HepG2 (cell line): ENCODE data around the gene CTCF.

Experiments used
- ASH2L ChIP-seq: fragments of 300-600, 200-600 bp; sonication (generic); IDR thresholded peaks from 2 replicates; pipeline ENCODE4 v1.7.0; 2017; ENCODE audit warnings: low read depth, mild to moderate bottlenecking, moderate library complexity, mixed read lengths, low read length; ENCODE audit not compliant: insufficient read length
- CREBL2 ChIP-seq: sonication (generic); formaldehyde crosslinking; IDR thresholded peaks from 2 replicates; pipeline ENCODE4 v1.8.1; 2023; ENCODE audit warnings: missing genetic modification reagents, mild to moderate bottlenecking, borderline replicate concordance
- JUND ChIP-seq: sonication (generic); formaldehyde crosslinking; IDR thresholded peaks from 2 replicates; pipeline ENCODE4 v1.8.0; 2022; ENCODE audit warnings: mild to moderate bottlenecking, missing genetic modification reagents
- MEIS2 ChIP-seq: sonication (generic); formaldehyde crosslinking; IDR thresholded peaks from 2 replicates; pipeline ENCODE4 v1.9.0; 2021; ENCODE audit warnings: mild to moderate bottlenecking, missing genetic modification reagents
- MTA3 ChIP-seq: sonication (generic); formaldehyde crosslinking; IDR thresholded peaks from 2 replicates; pipeline ENCODE4 v1.4.0; 2020; ENCODE audit warnings: missing genetic modification reagents
- PCBP1 ChIP-seq: fragments of 200-400 bp; formaldehyde crosslinking; IDR thresholded peaks from 2 replicates; pipeline ENCODE4 v1.6.1; 2017; ENCODE audit warnings: mild to moderate bottlenecking, low read depth, low read length, borderline replicate concordance
- PPARG ChIP-seq: conservative IDR thresholded peaks from 2 replicates; pipeline ENCODE4 v1.6.1; 2016; ENCODE audit warnings: missing biosample characterization, missing genetic modification reagents
- RFX5 ChIP-seq: IDR thresholded peaks from 2 replicates; pipeline ENCODE4 v1.6.1; 2011; ENCODE audit warnings: low read depth, low read length, improper control_type of control experiment
- TBP ChIP-seq: sonication (generic); formaldehyde crosslinking; IDR thresholded peaks from 2 replicates; pipeline ENCODE4 v1.5.0; 2020; ENCODE audit warnings: missing genetic modification reagents
- TCF7 ChIP-seq: sonication (generic); IDR thresholded peaks from 2 replicates; pipeline ENCODE4 v1.6.1; 2016; ENCODE audit warnings: antibody characterized with exemption, low read depth
- ZBTB44 ChIP-seq: sonication (generic); formaldehyde crosslinking; IDR thresholded peaks from 2 replicates; pipeline ENCODE4 v1.4.0; 2020; ENCODE audit warnings: missing genetic modification reagents
- TF ChIP-seq, protein P1 (sequence below): sonication (generic); formaldehyde crosslinking; IDR thresholded peaks from 2 replicates; pipeline ENCODE4 v1.4.0; 2020; ENCODE audit warnings: missing genetic modification reagents
- TF ChIP-seq, protein P2 (sequence below): sonication (generic); formaldehyde crosslinking; IDR thresholded peaks from 2 replicates; pipeline ENCODE4 v1.5.0; 2020; ENCODE audit warnings: mild to moderate bottlenecking, missing genetic modification reagents, moderate library complexity
- TF ChIP-seq, protein P3 (sequence below): IDR thresholded peaks from 2 replicates; pipeline ENCODE4 v1.6.1; 2012; ENCODE audit warnings: inconsistent platforms

DNA sequence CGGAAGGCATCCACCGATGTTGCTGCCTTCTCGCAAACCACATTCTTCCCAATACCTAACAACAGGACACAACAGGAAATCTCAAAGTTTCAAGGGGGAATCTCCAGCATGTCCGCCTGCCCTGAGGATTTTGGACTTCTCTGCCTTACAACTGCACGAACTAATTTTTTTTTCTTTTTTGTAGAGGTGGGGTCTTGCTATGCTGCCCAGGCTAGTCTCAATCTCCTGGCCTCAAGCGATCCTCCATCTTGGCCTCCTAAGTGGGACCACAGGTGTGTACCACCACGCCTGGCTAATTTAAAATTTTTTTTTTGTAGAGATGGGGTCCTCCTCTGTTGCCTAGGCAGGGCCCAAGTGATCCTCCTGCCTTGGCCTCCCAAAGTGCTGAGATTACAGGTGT is 113.7 kb downstream of the CTCF start:
- TF ChIP-seq TBP (CRISPR knock-in tag) (no peak), ASH2L (no peak), MEIS2 (CRISPR knock-in tag) (no peak), ZBTB44 (CRISPR knock-in tag) (no peak), PCBP1 (no peak), CREBL2 (CRISPR knock-in tag) (no peak), JUND (CRISPR knock-in tag) (no peak), RFX5 (no peak), PPARG (no peak), TCF7 (no peak), MTA3 (CRISPR knock-in tag) (no peak)
- TF ChIP-seq, protein P1, sequence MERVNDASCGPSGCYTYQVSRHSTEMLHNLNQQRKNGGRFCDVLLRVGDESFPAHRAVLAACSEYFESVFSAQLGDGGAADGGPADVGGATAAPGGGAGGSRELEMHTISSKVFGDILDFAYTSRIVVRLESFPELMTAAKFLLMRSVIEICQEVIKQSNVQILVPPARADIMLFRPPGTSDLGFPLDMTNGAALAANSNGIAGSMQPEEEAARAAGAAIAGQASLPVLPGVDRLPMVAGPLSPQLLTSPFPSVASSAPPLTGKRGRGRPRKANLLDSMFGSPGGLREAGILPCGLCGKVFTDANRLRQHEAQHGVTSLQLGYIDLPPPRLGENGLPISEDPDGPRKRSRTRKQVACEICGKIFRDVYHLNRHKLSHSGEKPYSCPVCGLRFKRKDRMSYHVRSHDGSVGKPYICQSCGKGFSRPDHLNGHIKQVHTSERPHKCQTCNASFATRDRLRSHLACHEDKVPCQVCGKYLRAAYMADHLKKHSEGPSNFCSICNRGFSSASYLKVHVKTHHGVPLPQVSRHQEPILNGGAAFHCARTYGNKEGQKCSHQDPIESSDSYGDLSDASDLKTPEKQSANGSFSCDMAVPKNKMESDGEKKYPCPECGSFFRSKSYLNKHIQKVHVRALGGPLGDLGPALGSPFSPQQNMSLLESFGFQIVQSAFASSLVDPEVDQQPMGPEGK (CRISPR knock-in tag): no peak
- TF ChIP-seq, protein P2, sequence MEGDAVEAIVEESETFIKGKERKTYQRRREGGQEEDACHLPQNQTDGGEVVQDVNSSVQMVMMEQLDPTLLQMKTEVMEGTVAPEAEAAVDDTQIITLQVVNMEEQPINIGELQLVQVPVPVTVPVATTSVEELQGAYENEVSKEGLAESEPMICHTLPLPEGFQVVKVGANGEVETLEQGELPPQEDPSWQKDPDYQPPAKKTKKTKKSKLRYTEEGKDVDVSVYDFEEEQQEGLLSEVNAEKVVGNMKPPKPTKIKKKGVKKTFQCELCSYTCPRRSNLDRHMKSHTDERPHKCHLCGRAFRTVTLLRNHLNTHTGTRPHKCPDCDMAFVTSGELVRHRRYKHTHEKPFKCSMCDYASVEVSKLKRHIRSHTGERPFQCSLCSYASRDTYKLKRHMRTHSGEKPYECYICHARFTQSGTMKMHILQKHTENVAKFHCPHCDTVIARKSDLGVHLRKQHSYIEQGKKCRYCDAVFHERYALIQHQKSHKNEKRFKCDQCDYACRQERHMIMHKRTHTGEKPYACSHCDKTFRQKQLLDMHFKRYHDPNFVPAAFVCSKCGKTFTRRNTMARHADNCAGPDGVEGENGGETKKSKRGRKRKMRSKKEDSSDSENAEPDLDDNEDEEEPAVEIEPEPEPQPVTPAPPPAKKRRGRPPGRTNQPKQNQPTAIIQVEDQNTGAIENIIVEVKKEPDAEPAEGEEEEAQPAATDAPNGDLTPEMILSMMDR (CRISPR knock-in tag): no peak
- TF ChIP-seq, protein P3, sequence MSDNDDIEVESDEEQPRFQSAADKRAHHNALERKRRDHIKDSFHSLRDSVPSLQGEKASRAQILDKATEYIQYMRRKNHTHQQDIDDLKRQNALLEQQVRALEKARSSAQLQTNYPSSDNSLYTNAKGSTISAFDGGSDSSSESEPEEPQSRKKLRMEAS: no peak
